HUDEP-2 (cell line): ENCODE measurements around the gene GLS.
"Not testable (repeated sequence)": the region's sequence is repeated elsewhere in the genome, so short reads cannot be mapped to it uniquely, and the experiment has no call there.

ENCODE experiments used
- DNase-seq, 76 experiments: peaks; one replicate each; lab custom pipeline; 2025; ENCODE audit not compliant: unreplicated experiment in 76 of 76; lab: John Stamatoyannopoulos, UW

GLS gene

DNA sequence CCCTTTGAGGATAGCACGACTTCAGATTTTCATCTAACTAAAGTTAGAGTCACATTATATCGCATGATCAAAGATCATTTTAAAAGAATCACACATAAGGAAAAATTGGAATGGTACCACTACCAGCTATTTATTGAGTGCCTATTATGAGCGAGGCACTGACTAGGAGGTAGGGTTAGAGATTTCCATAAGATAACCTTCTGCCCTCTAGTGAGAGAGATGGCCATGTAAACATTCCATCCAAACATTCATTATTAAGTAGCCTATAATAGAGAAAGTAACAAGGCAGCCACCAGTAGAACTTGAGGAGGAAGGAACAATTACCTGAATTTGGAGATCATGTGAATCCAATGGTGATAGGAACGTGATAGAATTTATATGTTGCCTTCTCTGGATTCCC is 25.4 kb upstream of the GLS start:
- no peak for DNase-seq

DNA sequence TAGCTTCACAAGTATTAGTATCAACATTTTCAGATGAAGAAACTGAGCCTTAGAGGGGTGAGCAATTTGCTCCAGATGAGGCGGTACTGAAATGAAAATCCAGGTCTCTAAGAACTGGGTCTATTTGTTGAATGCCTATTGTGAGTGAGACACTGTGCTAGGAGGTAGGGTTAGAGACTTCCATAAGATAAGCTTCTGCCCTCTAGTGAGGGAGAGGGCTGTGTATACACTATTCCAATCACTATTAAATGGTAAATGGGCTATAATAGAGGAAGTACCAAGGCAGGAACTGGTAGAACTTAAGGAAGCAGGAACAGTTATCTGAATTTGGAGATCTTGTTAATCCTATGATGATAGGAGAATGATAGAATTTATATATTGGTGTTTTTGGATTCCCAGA is 23.6 kb upstream of the GLS start:
- DNase-seq: peak in 1 of 76 experiments; percentile 8

DNA sequence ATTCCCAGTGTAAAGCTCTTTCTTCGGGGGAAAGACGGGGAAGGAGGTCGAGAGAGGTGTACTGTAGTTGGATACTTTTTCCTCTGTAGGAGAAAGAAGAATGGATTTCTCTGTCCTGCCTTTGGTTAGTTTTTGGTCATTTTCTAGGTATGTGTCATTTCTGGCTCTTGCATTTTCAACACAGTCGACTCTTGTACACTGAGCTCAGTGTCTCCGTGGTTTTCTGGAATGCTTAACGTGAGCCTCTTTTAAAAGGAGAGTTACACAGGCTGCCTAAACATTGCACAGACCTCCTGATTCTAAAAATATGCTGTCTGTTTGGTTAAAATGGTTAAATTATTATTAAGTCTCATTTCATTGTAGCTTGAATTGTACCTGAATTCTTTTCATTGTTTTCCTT is 21.8 kb upstream of the GLS start:
- no peak for DNase-seq

DNA sequence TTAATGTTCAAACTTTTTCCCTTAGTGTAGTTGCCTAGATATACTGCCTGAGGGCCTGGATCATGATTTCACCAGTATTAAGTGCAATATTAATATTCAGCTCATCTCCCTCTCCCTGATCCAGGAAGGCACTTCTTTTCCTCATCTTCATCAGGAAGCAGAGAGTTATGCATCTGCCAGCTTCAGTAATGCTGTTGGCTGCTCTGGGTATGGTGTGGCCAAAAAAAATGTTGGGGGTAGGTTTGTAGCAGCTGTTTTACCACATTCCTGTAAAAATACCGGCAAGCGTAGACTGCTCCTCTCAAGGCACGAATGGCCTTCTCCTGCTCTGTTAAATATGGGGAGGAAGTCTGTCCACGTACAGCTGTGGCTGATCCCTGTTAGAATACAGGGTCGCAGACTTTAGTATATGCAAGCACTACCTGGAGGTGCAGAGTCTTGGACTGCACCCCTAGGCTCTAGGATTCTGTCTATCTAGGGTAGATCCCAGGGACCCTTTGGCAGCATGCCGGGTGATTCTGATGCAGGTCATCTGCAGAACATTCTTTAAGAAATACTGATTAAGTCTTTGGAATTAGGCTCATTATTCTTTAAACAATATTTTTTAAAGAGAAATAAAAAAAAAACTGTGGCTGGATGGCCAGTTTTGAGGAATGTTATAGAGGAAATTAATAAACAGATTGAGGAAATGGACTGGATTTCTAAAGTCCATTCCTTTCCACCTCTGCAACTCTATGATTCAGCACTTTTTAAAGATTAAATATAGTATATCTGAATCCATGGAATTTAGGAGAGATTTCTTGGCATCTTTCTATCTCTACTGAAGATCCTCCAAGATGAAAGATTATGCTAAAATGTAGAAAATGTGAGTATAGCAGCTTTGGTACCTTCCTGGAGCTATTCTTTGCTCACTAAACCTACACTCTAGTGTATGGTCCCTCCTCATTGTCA is 21.0 kb upstream of the GLS start:
- no peak for DNase-seq

DNA sequence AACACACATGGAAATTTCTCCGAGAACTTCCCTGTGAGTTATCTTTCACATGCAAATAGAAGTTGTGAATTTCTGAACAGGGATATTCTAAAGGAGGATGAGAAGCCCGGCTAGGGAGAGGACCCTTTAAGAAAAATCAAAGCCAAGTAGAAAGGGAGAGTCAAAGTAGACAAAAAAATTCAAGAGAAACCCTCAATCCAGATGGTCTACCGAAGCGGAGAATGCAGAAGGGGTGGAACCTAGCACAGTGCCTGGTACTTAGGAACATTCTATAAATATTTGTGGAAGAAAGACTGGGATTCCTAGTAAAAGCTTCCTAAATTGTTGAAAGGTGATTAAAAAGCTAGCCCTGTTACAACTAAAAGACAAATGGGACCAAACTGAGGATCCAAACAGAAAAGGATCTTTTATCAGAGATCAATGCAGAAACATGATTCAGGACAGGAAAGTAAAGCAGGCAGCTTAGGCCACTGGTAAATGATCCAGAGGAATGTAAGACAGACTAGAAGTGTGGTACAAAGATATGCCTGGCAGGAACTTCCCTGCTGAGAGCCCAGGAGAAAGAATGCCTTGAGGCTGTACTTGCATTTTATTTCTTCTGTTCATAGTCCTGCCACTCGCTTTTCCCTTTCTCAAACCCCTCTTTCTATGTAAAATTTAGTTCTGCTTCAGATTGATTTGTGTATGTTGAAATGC is 19.5 kb upstream of the GLS start:
- no peak for DNase-seq

DNA sequence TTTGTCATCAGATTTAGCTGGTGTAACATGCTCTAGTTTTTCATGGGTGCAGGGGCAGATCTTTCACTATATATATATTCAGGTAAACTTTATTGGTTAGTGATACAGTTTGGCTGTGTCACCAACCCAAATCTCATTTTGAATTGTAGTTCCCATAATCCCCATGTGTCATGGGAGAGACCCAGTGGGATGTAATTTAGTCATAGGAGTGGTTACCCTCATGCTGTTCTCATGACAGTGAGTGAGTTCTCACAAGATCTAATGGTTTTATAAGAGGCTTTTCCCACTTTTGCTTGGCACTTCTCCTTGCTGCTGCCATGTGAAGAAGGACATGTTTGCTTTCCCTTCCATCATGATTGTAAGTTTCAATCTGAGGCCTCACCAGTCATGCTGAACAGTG is 18.5 kb upstream of the GLS start:
- not testable (repeated sequence) for DNase-seq

DNA sequence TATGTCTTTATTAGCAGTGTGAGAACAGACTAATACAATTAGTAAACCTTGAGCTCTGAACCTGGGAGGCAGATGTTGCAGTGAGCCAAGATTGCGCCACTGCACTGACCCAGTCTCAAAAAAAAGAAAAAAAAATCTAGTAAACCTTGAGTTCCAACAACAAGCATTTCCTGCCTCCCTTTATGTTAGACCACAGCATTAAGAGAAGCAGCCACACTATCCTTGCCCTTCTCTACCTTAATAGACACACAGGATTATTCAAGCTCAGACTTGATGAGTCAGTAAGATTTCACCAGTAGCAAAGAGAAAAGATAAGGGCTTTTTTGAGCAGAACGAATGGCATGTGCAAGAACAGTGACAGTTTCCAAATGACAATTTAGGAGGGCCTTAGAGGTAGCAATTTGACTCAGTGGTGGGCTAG is 18.0 kb upstream of the GLS start:
- DNase-seq: no peak

DNA sequence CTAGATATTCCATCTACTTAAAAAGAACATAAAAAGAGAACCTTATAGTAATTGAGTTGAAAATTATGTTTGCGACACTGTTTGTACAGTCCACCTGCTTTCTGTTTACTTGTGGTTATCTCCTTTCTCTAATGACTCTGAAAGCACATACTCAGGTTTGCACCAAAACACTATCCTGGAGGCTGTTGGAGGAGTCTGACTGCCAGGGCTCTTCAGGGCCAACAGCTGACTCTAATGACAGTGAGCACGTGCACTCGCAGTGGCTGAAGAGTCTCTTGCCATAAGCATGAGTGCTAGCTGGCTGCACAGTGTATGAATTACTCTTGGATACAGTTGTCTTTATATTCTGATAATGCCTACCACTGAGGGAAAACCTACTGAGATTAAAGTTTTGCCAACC is 16.7 kb upstream of the GLS start:
- no peak for DNase-seq

DNA sequence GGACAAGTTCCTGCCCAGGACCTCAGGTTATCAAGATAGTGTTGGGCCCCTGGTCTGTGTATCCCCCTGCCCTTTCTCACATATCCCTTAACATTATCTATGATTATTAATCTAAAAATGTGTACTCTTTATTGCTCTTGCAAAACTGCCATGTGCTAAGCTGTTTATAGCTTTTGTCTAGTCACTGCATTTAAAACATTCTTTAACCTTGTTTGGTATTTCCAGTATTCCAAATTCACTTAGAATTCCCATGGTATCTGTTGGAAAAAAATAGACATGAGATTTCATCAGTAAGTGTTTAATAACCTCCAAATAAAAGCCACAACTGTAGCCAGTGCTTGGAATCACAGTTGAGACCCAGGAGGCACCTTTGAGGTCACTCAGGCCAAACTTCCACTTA is 16.2 kb upstream of the GLS start:
- DNase-seq: no peak

DNA sequence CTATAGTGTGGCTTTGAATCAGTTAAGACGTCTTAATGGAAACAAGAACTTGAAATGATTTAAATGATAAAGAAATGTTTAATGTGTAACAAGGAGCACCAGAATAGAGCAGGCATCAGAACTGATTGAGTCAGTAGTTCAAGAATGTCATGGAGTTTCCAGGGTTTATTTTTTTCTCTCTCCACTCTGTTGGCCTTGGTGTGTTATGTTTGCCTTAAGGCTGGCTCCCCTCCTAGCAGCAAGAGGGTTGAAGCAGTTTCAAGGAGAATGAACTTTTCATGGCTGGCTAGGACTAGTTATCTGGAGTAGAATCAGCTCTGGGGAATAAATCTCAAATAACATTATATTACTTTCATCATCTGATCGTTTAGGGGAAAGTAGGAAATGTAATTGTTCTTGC is 13.4 kb upstream of the GLS start:
- DNase-seq: no peak

DNA sequence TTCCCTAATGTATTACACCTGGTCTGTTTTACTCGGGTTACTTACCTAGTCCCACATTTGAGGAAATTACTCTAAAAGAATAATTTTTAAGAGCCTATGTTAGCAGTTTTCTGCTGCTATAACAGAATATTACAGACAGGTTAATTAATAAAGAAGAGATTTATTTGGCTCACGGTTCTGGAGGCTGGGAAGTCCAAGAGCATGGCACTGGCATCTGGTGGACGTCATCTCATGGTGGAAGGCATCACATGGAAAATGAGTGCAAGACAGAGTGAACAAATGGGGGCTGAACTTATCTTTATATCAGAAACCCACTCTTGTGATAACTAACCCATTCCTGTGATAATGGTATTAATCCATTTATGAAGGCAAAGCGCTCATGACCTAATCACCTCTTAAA is 12.8 kb upstream of the GLS start:
- no peak for DNase-seq

DNA sequence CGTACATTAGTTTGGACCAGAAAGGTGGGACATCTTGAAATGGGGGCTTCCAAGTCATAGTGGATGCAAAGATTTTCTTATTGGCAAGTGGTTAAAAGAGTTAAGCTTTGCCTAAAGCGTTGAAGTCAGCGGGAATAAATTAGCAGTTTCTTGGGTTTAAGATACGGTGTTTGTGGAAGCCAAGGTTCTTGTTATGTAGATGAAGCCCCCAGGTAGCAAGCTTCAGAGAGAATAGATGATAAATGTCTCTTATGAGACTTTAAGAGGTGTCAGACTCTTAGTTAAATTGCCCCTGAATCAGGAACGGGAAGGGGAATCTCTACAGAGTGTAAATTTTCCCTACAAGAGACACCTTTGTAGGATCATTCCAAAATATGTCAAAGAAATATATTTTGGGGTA is 10.9 kb upstream of the GLS start:
- no peak for DNase-seq

DNA sequence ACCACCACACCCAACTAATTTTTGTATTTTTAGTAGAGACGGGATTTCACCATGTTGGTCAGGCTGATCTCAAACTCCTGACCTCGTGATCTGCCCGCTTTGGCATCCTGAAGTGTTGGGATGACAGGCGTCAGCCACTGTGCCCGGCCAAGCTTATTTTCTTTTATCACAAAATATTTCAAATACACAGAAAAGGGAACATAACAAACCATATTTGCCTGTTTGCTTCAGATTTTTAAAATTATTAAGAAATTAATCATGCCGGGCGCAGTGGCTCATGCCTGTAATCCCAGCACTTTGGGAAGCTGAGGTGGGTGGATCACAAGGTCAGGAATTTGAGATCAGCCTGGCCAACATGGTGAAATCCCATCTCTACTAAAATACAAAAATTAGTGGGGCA is 7.2 kb upstream of the GLS start:
- not testable (repeated sequence) for DNase-seq

DNA sequence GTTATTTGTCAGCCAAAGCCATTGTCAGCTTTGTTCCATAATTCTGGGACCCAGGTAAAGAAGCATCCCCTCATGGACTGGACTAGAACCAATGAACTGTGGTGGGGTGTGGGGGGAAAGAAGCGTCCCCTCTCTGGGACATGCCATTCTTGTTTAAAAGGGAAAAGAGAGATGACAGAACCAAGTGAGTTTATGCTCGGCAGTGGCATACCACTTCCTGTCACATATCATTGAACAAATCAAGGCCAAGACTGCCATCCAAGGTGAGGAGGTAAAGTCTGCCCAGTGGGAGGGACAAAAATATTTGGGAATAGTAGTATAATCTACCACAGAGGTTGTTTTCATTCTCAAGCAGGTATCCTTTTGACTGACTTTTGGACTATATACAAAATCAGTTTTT is 4.7 kb upstream of the GLS start:
- DNase-seq: no peak

DNA sequence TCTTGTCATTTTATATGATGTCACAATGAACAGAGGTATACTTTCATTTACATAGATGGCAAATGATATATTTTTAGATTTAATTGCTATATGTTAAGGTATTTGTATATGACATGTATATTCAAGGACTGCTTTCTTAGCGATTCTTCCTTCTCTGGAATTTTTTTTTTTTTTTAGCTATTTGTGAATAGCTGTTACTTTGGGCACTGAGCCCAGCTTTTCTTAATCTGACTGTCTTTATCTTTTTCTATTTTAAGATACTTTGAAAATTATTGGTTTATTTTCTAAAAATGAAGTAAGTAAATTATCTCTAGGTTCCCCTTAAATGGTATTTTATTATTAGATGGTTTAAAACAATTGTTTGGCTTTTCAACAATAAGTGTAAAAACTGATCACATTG is 4.0 kb upstream of the GLS start:
- no peak for DNase-seq

DNA sequence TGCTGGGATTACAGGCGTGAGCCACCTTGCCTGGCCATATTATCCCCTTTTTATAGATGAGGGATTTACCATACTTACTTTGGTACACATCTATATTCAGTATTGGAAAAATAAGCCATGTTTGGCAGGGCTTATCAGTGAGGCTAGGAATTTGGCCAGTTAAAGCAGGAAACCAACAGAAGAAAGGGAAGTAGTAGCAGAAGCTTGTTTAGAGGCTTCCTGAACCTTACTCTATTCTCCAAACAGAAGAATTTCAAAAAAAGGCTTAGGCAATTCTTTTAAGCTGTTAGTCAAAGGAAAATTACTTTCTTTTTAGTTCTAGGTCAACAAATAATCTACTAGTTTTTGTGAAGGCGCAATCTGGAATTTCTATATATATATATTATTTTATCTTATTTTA is 3.2 kb upstream of the GLS start:
- DNase-seq: no peak

DNA sequence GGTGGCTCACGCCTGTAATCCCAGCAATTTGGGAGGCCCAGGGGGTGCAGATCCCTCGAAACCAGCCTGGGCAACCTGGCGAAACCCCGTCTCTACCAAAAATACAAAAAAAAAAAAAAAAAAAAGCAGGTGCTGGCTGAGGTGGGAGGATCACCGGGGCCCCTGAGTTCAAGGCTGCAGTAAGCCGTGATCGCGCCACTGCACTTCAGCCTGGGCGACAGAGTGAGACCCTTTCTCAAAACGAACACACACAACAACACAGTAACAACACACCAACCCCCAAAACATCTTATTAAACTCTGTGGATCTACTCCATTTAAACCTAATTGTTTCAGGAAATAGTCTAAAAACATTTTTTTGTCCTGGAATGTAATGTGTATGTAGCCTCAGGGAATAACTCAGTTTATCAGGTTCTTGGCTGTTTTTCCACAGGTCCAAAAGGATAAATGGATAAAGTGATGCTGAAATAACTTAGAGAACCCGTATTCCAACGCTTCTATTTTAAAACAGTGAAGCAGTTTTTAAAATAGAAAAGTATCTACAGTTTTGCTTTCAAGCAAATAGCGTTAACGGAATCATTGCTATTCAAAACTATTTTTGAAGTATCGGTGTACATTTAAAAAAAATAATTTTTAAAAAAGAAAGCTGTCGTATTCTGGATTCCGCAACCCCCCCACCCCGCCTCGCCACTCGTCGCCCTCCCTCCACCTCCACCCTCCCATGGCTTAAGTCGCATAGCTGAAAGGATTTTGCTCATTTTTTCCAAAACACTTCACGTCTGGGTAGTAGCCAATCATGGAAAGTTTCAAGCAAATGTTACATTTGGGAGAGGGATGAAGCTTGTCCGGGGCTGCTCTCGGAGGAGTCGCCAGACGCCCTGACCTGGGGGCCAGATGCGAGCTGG is 895 bp upstream of the GLS start:
- DNase-seq: peak in 2 of 76 experiments; percentile 54

DNA sequence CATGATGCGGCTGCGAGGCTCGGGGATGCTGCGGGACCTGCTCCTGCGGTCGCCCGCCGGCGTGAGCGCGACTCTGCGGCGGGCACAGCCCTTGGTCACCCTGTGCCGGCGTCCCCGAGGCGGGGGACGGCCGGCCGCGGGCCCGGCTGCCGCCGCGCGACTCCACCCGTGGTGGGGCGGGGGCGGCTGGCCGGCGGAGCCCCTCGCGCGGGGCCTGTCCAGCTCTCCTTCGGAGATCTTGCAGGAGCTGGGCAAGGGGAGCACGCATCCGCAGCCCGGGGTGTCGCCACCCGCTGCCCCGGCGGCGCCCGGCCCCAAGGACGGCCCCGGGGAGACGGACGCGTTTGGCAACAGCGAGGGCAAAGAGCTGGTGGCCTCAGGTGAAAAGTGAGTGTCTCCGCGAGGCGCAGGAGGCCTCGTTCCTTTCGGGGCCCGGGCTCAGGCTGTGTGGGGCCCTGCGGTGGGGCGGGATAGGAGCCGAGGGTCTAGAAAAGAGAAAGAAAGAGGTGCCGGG is 520 bp downstream of the GLS start:
- DNase-seq: peak in 6 of 76 experiments; percentile 11 to 46 (median 31)

DNA sequence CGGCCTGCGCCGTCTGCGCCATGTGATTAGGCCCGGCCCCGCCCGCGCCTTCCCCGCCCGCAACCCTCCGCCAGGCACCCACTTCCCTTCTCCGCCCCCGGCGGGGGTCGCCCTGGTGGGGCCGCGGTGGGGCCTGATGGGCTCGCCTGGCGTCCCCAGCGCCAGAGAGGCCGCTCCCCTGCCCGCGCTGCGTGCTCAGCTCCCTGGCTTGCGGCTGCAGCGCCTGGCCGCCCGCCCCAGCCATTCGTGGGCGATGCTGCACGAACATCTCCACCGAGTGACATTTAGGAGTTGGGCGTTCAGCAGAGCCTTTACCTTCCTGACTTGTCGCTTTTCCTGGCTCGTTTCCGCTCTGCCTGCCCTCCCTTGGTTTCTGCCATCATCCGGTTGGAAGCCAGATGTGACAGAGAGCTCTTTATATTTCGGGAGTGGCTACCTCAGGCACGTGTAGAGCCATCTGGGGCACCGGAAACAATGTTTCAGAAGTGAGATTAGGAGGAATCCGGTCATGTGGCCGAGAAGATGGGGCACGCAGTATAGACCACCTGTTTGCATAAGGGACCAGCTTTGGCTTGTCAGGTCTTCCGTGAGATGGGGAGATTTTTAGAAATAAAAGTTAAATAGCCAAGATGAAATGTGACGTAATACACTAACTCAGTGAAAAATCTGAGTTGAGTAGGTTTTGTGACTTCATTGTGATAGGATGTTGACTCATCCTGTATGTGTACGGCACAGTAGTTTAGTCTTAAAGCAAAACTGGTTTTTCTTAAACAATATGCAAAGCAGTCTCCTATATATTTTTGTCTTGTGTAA is 1.2 kb downstream of the GLS start:
- peak in 74 of 76 experiments; percentile 6 to 76 (median 52) for DNase-seq

DNA sequence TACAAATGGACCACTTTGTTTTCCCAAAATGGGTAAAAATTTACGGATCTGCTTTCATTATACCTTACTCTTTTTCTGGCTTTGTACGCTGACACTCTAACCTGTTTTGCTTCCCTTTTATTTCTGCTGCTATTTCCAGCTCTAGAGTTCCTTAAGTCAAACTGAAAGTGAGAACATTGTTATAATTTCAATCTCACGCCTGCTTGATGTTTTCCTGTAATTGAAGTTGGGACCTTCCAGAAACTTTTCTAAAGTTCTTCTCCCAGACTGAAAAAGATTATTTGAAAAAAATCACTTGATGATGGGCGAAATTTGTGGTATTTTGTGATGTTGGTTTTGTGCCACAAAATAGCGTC is 1.8 kb downstream of the GLS start:
- DNase-seq: no peak
